Mesodermal cell (in vitro differentiated cells): ENCODE results near the gene MINDY4.
A peak's percentile ranks its signal among the peaks of the same experiment; 100 is the strongest.

Experiments
- H3K27ac ChIP-seq: 2 replicates; pipeline ENCODE4 v1.7.0; 2013; ENCODE audit warnings: mild to moderate bottlenecking, low read depth, low read length, moderate library complexity; ENCODE audit not compliant: severe bottlenecking
- H3K36me3 ChIP-seq: 2 replicates; pipeline ENCODE4 v1.7.1; 2013; ENCODE audit warnings: mild to moderate bottlenecking, low read length, moderate library complexity; ENCODE audit not compliant: control insufficient read depth, insufficient read depth
- H3K4me1 ChIP-seq: one replicate; pipeline ENCODE4 v1.7.1; 2013; ENCODE audit warnings: mild to moderate bottlenecking, low read length; ENCODE audit not compliant: insufficient read depth, control insufficient read depth, poor library complexity, severe bottlenecking
- H3K4me3 ChIP-seq: 2 replicates; pipeline ENCODE4 v1.7.0; 2013; ENCODE audit warnings: low read length, control low read depth, mild to moderate bottlenecking; ENCODE audit not compliant: insufficient read depth, poor library complexity, severe bottlenecking; ENCODE audit errors: extremely low read depth
- H3K9me3 ChIP-seq: 2 replicates; pipeline ENCODE4 v1.7.1; 2013; ENCODE audit warnings: mild to moderate bottlenecking, low read length, moderate library complexity; ENCODE audit not compliant: control insufficient read depth
- WGBS, 2 experiments: methylation state at CpG; one replicate each; pipeline ENCODE4 v1.1.5; 2013; ENCODE audit warnings: missing lambda C conversion rate in 2 of 2; ENCODE audit not compliant: insufficient coverage in 2 of 2; 5-methylcytosine and 5-hydroxymethylcytosine counted together

Gene MINDY4

GRCh38 chr7:30916767-30917166 lies 145.6 kb downstream of the MINDY4 start:
- WGBS, 2 experiments = 80 to 88% methylated on average over 6 to 7 of the region's 7 CpGs
- Histone ChIP-seq H3K4me1 (peaks cover 49% of the 10 kb centered on the region), H3K27ac (no peak overlapping the region), H3K4me3 (no peak overlapping the region), H3K36me3 (no peaks in the 10 kb centered on the region), H3K9me3 (no peaks in the 10 kb centered on the region)

GRCh38 chr7:30917216-30917893 lies 146.1 kb downstream of the MINDY4 start:
- Histone ChIP-seq H3K27ac (no peak overlapping the region), H3K4me3 (no peak overlapping the region), H3K9me3 (no peaks in the 10 kb centered on the region), H3K36me3 (no peaks in the 10 kb centered on the region), H3K4me1 (peaks cover 49% of the 10 kb centered on the region)
- 92 to 100% methylated on average over 1 to 2 of the region's 4 CpGs for WGBS, 2 experiments

- H3K9me3 ChIP-seq = no peaks in the 10 kb centered on the region
- peaks cover 54% of the 10 kb centered on the region for H3K4me1 ChIP-seq
- H3K4me3 ChIP-seq = no peak overlapping the region
- WGBS, 2 experiments = 83 to 92% methylated on average over 2 to 4 of the region's 4 CpGs
- no peaks in the 10 kb centered on the region for H3K36me3 ChIP-seq
- H3K27ac ChIP-seq = no peak overlapping the region
Observed at GRCh38 chr7:30918676-30919075, 147.5 kb downstream of the MINDY4 start.

- H3K27ac ChIP-seq = no peak overlapping the region
- H3K9me3 ChIP-seq = no peaks in the 10 kb centered on the region
- peaks cover 39% of the 10 kb centered on the region for H3K4me1 ChIP-seq
- H3K4me3 ChIP-seq = no peak overlapping the region
- no peaks in the 10 kb centered on the region for H3K36me3 ChIP-seq
- WGBS, 2 experiments = 93 to 94% methylated on average over 8 to 10 of the region's 11 CpGs
Observed at GRCh38 chr7:30920021-30920583, 148.9 kb downstream of the MINDY4 start.

GRCh38 chr7:30920584-30921539 lies 149.6 kb downstream of the MINDY4 start:
- 82 to 92% methylated on average over 6 to 7 of the region's 9 CpGs for WGBS, 2 experiments
- H3K4me3 ChIP-seq = no peak overlapping the region
- no peaks in the 10 kb centered on the region for H3K36me3 ChIP-seq
- peak overlapping the region; percentile 88 for H3K27ac ChIP-seq
- H3K4me1 ChIP-seq = peaks cover 32% of the 10 kb centered on the region
- no peaks in the 10 kb centered on the region for H3K9me3 ChIP-seq

GRCh38 chr7:30921540-30922401 lies 150.6 kb downstream of the MINDY4 start:
- peak overlapping the region; percentile 88 for H3K27ac ChIP-seq
- no peak overlapping the region for H3K4me3 ChIP-seq
- peaks cover 26% of the 10 kb centered on the region for H3K4me1 ChIP-seq
- 95% methylated on average over 9 to 18 of the region's 19 CpGs for WGBS, 2 experiments
- no peaks in the 10 kb centered on the region for H3K36me3 ChIP-seq
- peaks cover 2% of the 10 kb centered on the region for H3K9me3 ChIP-seq

GRCh38 chr7:30922596-30922995 lies 151.4 kb downstream of the MINDY4 start:
- Histone ChIP-seq H3K4me1 (peaks cover 26% of the 10 kb centered on the region), H3K27ac (no peak overlapping the region), H3K36me3 (no peaks in the 10 kb centered on the region), H3K9me3 (peaks cover 7% of the 10 kb centered on the region), H3K4me3 (no peak overlapping the region)
- WGBS, 2 experiments = 93 to 95% methylated on average over 5 to 6 of the region's 9 CpGs

- Histone ChIP-seq H3K4me3 (no peak overlapping the region), H3K4me1 (peaks cover 26% of the 10 kb centered on the region), H3K27ac (no peak overlapping the region), H3K9me3 (peaks cover 7% of the 10 kb centered on the region), H3K36me3 (no peaks in the 10 kb centered on the region)
- WGBS, 2 experiments = 98% methylated on average over 11 to 13 of the region's 19 CpGs
Observed at GRCh38 chr7:30923009-30923773, 152.0 kb downstream of the MINDY4 start.

DNA sequence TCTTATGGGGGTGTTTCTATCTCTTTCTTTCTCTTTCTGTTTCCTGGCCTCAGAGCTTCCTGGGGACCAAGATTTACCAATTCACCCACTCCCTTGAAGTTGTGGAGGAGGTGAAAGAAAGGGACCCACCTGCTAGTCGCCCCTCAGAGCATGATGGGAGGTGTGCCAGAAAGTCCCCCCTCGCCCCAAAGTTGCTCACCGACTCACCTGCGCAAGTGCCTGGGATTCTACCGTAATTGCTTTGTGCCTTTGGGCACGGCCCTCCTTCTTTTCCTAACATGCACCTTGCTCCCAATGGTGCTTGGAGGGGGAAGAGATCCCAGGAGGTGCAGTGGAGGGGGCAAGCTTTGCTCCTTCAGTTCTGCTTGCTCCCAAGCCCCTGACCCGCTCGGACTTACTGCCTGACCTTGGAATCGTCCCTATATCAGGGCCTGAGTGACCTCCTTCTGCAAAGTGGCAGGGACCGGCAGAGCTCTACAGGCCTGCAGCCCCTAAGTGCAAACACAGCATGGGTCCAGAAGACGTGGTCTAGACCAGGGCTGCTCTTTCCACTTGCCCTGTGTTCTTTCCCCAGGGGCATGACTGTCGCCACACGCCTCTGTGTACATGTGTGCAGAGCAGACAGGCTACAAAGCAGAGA lies 152.7 kb downstream of the MINDY4 start:
- H3K4me1 ChIP-seq = peaks cover 26% of the 10 kb centered on the region
- peaks cover 7% of the 10 kb centered on the region for H3K9me3 ChIP-seq
- no peak overlapping the region for H3K4me3 ChIP-seq
- WGBS, 2 experiments = 92 to 93% methylated on average over 11 to 12 of the region's 13 CpGs
- no peak overlapping the region for H3K27ac ChIP-seq
- H3K36me3 ChIP-seq = no peaks in the 10 kb centered on the region
